Activated CD8-positive, alpha-beta T cell treated with anti-CD3 and anti-CD28 coated beads for 36 hours (primary cell): Measurements from ENCODE around the gene TBC1D14. TPM values are rescaled to one million over a fixed set of nuclear protein-coding genes. Genes with fewer than 3 reads are reported as not detected.

Experiments
- ATAC-seq: fragments of 200-7000 bp; cut with Tn5 transposase; one replicate; pipeline ENCODE4 v1.10.0; 2021; ENCODE audit warnings: mild to moderate bottlenecking, moderate library complexity
- CTCF ChIA-PET: fragments of 350-600 bp; sonication (Branson Sonifier 250); formaldehyde crosslinking; loops from one replicate; lab custom pipeline; 2021; ENCODE audit warnings: antibody characterized with exemption; lab: Charles Lee
- POLR2A ChIA-PET: fragments of 350-600 bp; sonication (Branson Sonifier 250); formaldehyde crosslinking; loops from one replicate; lab custom pipeline; 2021; ENCODE audit warnings: antibody characterized with exemption; lab: Charles Lee
- DNase-seq: peaks from one replicate; pipeline ENCODE4 v3.0.0-alpha.2; 2020
- H3K27ac Mint-ChIP-seq: one replicate; pipeline ENCODE4 v1.8.0; 2021; ENCODE audit warnings: mild to moderate bottlenecking, mixed read lengths
- H3K27me3 Mint-ChIP-seq: one replicate; pipeline ENCODE4 v1.8.0; 2021; ENCODE audit warnings: mixed read lengths
- H3K36me3 Mint-ChIP-seq: one replicate; pipeline ENCODE4 v1.8.0; 2021; ENCODE audit warnings: low read depth, mixed read lengths
- H3K4me1 Mint-ChIP-seq: one replicate; pipeline ENCODE4 v1.8.0; 2021; ENCODE audit warnings: low read depth, mixed read lengths
- H3K4me3 Mint-ChIP-seq: one replicate; pipeline ENCODE4 v1.8.0; 2021; ENCODE audit warnings: mild to moderate bottlenecking, moderate library complexity, mixed read lengths
- H3K9me3 Mint-ChIP-seq: one replicate; pipeline ENCODE4 v1.8.0; 2021; ENCODE audit warnings: mixed read lengths
- intact Hi-C: fragments of 100-400 bp; cut with micrococcal nuclease; formaldehyde crosslinking; loops from one replicate; pipeline ENCODE4 v1.10.0; 2022
- total RNA-seq, 2 experiments: library from RNA; stranded (reverse); gene quantifications; one replicate each; pipeline ENCODE4 v1.2.3, GENCODE V29; 2021
- TF ChIP-seq, protein P1 (sequence below): fragments of 200-600 bp; IDR thresholded peaks from one replicate; pipeline ENCODE4 v1.8.0; 2022; ENCODE audit warnings: antibody characterized with exemption, mild to moderate bottlenecking

The TBC1D14 gene
- total RNA-seq, 2 experiments from 2014 or later, result 34.7 to 36.3 TPM

DNA sequence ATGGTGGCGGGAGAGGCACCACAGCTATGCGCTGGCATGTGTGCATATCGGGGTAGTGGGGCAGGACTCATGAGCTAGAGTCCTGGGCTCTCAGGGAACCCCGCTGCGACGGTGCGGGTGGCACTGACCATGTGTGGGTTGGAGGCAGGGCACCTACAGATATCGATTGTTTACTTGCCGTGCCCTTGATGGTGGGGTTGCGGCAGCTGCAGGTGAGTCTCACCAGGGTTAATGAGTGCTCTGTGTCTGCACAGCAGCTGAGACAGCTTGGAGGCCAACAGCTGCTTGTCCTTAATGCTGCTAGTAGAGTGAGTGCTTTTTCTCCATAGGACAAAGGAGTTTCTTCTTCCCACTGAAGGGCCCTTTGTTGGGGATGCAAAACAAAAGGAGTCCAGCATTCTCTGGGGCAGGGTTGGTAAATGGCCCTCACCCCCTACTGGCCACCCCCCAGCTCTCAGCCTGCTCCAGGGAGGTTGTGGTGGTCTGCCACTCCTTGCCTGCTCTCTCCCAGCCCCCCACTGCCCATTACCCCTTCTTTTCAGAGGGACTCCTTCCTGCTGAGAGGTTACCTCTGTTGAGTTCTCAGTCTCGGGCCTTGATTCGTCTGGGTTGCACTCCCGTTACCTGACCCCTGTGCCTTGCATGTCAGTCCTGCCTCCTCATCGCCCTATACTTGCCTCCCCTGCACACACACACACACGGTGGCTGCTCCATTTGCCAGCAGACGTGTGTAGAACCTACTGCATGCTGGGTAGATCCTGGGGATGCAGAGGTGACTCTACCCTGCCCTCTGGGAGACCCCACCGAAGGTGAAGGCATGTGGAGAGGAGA lies 52.8 kb downstream of the TBC1D14 start:
- Mint-ChIP-seq H3K4me1 (peaks cover 36% of the 10 kb centered on the region), H3K4me3 (no peak overlapping the region), H3K9me3 (no peaks in the 10 kb centered on the region), H3K36me3 (no peaks in the 10 kb centered on the region), H3K27me3 (no peaks in the 10 kb centered on the region), H3K27ac (no peak overlapping the region)
- ChIA-PET POLR2A (interaction anchor here (1.0 kb wide), 2 partner anchors 24 to 54 kb away, joined by 3 read pairs; no protein-coding TSS in a partner anchor), CTCF (interaction anchor here (1.4 kb wide), 1 partner anchor 12 kb away, joined by 9 read pairs; no protein-coding TSS in a partner anchor)
- intact Hi-C loops, result no loop called here
- ATAC-seq, result no peak
- no peak for DNase-seq
- TF ChIP-seq, protein P1, sequence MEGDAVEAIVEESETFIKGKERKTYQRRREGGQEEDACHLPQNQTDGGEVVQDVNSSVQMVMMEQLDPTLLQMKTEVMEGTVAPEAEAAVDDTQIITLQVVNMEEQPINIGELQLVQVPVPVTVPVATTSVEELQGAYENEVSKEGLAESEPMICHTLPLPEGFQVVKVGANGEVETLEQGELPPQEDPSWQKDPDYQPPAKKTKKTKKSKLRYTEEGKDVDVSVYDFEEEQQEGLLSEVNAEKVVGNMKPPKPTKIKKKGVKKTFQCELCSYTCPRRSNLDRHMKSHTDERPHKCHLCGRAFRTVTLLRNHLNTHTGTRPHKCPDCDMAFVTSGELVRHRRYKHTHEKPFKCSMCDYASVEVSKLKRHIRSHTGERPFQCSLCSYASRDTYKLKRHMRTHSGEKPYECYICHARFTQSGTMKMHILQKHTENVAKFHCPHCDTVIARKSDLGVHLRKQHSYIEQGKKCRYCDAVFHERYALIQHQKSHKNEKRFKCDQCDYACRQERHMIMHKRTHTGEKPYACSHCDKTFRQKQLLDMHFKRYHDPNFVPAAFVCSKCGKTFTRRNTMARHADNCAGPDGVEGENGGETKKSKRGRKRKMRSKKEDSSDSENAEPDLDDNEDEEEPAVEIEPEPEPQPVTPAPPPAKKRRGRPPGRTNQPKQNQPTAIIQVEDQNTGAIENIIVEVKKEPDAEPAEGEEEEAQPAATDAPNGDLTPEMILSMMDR, result no peak

GRCh38 chr4:6963139-6963611 lies 53.5 kb downstream of the TBC1D14 start:
- no peak for DNase-seq
- ChIA-PET CTCF (interaction anchor here (0.6 to 1.4 kb wide), 4 partner anchors 11 to 1284 kb away, joined by 3 to 9 read pairs (median 4); a partner anchor contains a TSS), POLR2A (interaction anchor here (1.0 to 1.2 kb wide), 2 partner anchors 23 to 100 kb away, joined by 3 read pairs; no protein-coding TSS in a partner anchor)
- Mint-ChIP-seq H3K9me3 (no peaks in the 10 kb centered on the region), H3K27ac (no peak overlapping the region), H3K36me3 (no peaks in the 10 kb centered on the region), H3K27me3 (no peaks in the 10 kb centered on the region), H3K4me3 (no peak overlapping the region), H3K4me1 (peaks cover 34% of the 10 kb centered on the region)
- intact Hi-C loops, result no loop called here
- TF ChIP-seq, protein P1, result no peak
- ATAC-seq, result no peak

GRCh38 chr4:6964858-6965257 lies 55.2 kb downstream of the TBC1D14 start:
- Mint-ChIP-seq H3K4me3 (no peak overlapping the region), H3K4me1 (peaks cover 34% of the 10 kb centered on the region), H3K27ac (no peak overlapping the region), H3K9me3 (no peaks in the 10 kb centered on the region), H3K36me3 (no peaks in the 10 kb centered on the region), H3K27me3 (no peaks in the 10 kb centered on the region)
- ATAC-seq (no peak), DNase-seq (no peak)
- TF ChIP-seq, protein P1, result no peak
- intact Hi-C loops, result no loop called here
- ChIA-PET POLR2A (no interaction called here), CTCF (interaction anchor here (0.7 to 2.1 kb wide), 4 partner anchors 9 to 48 kb away, joined by 3 to 13 read pairs (median 4); no protein-coding TSS in a partner anchor)

GRCh38 chr4:6965329-6965728 lies 55.7 kb downstream of the TBC1D14 start:
- H3K36me3 Mint-ChIP-seq, result no peaks in the 10 kb centered on the region
- ATAC-seq, result no peak
- TF ChIP-seq, protein P1, result no peak

DNA sequence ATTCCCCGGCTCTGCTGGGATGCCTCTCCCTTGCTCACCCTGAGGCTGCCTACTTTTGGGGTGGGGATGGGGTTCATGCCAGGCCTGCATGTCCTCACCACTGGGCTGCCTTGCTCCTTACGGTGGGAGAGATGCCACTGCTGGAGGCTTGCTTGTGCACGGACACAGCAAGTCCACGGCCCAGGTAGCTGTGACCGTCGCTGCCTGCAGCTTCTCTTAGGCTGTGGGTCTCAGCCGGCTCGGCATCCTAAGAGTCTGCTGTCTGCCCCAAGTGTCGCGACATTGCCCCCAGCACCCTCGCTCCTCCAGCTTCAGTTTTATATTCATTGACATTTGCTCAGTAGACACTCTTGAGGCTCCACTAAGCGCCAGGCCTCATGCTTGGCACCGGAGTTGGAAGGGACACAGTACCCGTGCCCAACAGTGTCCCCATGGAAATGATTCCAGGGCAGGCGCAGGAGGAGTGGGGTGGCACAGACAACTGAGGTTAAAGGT lies 58.3 kb downstream of the TBC1D14 start:
- ChIA-PET POLR2A (no interaction called here), CTCF (no interaction called here)
- Mint-ChIP-seq H3K4me3 (no peak overlapping the region), H3K27ac (no peak overlapping the region), H3K27me3 (no peaks in the 10 kb centered on the region), H3K36me3 (no peaks in the 10 kb centered on the region), H3K4me1 (peaks cover 22% of the 10 kb centered on the region), H3K9me3 (no peaks in the 10 kb centered on the region)
- DNase-seq, result no peak
- intact Hi-C loops, result no loop called here
- TF ChIP-seq, protein P1, result no peak
- ATAC-seq, result no peak

More at GRCh38 chr4:6965329-6965728, 55.7 kb downstream of the TBC1D14 start:
- Mint-ChIP-seq H3K9me3 (no peaks in the 10 kb centered on the region), H3K4me3 (no peak overlapping the region), H3K4me1 (peaks cover 34% of the 10 kb centered on the region), H3K27me3 (no peaks in the 10 kb centered on the region), H3K27ac (no peak overlapping the region)
- DNase-seq, result no peak
- POLR2A ChIA-PET, result no interaction called here
- CTCF ChIA-PET, result interaction anchor here (0.7 to 2.1 kb wide), 4 partner anchors 9 to 48 kb away, joined by 3 to 13 read pairs (median 4); no protein-coding TSS in a partner anchor
- intact Hi-C loops, result no loop called here
